Measurements from ENCODE around the gene RNF39. TPM values are rescaled to one million over a fixed set of nuclear protein-coding genes. Genes with fewer than 3 reads are reported as not detected.
"Not testable (repeated sequence)": the region's sequence is repeated elsewhere in the genome, so short reads cannot be mapped to it uniquely, and the experiment has no call there.

Gene RNF39
- total RNA-seq, result 1.8 TPM

- DNase-seq, result peak; percentile 19
Observed at GRCh38 chr6:30075094-30075789, at the start of gene RNF39. RNF39 (minus strand) TSS chr6:30075769; CDS start chr6:30075585, 184 bp downstream.

GRCh38 chr6:30122515-30122914 is 46.9 kb upstream of the RNF39 start:
- no peak for DNase-seq

GRCh38 chr6:30121446-30122366 is 46.1 kb upstream of the RNF39 start:
- no peak for DNase-seq

GRCh38 chr6:30118691-30119090 is 43.1 kb upstream of the RNF39 start:
- not testable (repeated sequence) for DNase-seq

- DNase-seq, result no peak
Observed at GRCh38 chr6:30116724-30117123, 41.2 kb upstream of the RNF39 start.

DNA sequence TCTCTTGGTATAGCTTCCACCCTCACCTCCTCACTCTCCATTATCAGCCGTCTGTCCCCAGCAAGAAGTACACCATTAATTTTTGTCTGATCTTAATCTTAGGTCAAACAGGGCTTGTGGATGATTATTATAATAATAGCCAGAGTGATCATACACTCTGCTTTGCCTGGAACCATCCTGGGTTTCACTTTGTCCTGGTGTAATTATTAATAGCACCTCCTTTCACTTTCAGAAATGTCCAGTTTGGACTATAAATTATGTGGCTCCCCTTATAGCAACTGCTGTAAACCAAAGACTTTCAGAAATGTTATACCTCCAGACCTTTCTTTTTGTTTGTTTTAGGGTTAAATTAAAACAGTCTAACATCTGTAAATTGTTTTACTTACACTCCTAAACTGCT is 38.3 kb upstream of the RNF39 start:
- DNase-seq, result no peak

DNA sequence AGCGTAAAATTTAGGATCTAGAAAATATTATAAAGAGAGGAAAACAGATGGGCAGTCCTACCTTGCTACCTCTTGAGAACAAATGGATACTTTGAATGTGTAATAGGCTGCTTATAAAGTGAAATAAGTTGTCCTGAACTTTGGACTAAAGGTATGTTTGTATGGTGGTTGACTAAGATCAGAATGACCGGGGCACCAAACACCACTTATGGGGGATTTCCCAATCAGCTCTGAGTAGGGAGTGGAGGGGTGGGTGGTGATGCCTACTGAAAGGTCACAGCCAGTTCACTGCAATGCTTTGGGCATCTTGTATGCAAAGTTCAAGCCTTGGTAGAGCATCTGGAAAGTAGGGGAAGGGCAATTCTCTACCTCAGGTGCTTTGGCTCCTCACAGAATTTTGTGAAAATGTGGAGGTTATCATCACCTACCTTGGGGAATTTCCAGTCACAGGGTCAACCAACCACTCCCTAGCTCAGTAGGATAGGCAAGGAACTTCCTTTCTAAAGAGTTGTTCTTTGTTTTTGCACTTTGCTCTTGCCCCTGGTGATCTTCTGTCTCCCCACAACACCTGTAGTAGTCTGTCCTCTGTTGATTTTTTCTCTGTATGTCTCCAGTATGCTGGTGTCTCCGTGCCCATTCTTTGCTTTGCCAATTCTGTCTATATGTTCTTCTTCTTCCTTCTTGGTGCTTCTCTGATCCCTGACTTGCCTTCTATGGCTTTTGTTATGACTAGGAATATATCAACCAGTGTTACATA is 37.6 kb upstream of the RNF39 start, which contains the start of gene TRIM31:
Gene TRIM31 (minus strand): TSS at position 88 of the 757 bp plus-strand sequence. CDS start 285 bp downstream, outside the sequence.
- DNase-seq, result no peak

GRCh38 chr6:30112402-30112994 is 36.9 kb upstream of the RNF39 start:
- no peak for DNase-seq

DNA sequence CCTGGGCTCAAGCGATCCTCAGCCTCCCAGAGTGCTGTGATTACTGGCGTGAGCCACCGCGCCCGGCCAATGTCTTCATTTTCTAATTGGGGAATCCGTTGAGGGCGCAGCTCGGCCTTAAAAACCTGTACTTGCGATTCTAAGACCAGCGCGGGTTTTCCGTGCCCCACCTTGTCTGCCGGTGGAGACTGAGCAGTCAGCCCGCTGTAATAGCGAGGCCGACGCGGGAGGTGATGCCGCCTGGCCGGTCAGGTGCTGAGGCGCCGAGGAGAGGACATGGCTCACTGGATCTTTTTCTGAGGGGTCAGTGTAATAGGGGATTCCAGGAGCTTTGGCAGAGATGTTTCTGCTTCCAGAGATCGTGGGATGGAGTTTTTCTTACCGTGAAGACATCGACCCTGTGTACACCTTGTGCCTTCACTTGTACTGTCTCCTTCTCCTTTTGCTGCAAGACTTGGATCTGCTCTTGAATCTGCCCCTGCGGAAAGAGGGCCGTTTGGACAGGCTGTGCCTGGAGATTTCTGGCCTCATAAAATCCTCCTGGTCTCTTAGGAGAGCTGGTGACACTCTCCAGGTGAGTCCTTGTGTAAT is 35.8 kb upstream of the RNF39 start:
- no peak for DNase-seq

GRCh38 chr6:30104661-30105060 is 29.1 kb upstream of the RNF39 start:
- no peak for DNase-seq

DNA sequence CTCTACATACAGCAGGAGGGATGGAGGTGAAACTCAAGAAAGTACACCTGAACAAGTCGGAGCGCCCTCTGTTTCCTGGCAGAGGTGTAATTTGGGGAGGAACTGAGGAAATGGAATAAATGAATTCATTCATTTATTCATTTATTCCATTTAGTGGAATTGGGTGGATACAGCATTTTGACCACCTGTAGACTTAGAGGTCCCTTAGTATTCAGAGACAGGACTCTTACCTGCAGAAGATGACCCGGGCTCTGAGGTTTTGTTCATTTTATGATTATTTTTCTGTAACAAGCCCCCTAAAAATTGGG is 28.3 kb upstream of the RNF39 start:
- no peak for DNase-seq

DNA sequence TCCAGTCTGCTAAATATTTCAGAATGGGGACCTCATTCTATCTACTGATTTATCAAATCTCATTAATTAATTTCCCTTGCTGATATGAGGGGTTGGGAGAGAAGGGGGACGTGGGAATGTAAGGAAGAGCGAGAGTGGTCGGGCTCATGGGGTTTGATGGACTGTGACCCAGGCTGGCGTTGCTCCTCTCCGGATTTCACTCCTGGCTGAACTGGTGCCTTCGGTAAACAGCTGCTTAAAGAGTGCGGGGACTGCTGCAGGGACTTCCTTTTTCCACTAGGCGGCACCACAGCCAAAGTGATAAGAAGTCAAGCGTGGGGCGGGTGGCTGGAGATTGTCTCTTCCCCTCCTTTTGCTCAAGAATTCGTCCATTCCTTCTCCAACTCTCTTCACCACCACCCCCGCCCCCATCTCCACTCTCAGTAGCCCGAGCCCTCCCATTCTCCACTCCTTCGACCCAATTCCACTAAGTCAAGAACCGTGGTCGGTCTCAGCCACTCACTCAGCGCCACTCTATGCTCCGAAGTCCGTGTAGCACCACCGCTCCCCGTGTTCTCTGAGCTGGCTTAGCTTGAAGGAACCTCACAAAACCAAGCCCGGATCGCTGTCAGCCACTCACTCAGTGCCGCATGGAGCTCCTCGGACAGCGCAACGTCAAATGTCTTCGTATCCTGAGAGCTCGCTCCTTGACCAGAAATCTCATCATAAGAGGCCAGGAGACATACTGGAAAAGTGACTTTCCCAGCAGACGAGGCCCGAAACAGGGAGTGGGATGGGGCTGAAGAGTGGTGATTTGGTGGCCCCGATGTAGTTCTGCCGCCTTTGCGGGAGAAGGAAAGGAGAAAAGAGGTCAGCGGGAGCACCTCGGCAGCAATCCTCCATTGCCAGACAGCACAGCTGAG is 27.7 kb upstream of the RNF39 start:
- DNase-seq, result peak; percentile 91

GRCh38 chr6:30102414-30102969 is 26.9 kb upstream of the RNF39 start:
- no peak for DNase-seq

DNA sequence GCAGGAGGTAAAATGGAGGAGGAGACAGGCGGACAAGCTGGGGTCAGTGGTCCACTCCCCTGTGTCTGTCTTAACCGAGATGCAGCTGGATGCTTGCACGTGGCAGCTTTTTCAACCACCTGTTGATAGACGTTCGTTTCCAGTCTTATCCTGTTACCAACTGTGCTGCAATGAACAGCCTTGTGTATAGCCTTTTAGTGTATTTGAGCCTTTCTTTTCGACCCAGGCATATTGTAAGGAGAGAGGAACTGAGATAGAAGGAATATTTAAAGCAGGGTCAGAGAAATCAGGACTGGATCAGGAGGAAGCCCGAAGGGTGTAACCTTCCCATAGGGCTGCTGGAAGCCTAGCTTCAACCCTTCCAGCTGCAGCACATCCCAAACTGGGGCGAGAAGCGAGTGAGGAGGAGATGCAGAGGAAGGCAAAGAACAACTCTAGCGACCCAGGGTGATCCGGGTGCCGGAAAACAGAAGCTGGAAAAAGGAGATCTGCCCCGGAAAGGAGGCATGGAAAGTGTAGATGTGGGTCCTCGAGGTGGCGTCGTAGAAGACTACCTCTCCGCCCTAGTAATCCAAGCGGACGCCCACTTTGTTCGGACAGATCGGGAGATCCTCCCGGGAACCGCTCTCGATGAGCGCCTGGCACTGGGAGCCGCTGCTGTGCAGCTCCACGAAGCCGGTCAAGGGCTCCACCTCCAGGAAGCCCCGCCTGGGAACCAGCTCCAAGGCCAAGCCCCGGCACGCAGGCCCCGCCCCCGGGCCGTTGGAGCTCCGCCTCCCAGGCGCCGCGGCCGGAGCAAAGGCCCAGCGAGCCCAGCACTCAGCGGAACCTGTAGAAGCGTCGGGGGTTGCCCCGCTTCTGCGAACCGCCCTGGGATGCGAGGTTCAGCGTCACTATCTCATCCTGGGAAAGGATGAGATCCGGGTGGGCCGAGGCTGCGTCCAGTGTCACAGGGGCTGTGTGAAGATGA is 26.2 kb upstream of the RNF39 start:
- DNase-seq, result peak; percentile 78

- DNase-seq, result peak; percentile 11
Observed at GRCh38 chr6:30100585-30101443, 25.2 kb upstream of the RNF39 start.

- DNase-seq, result no peak
Observed at GRCh38 chr6:30100154-30100553, 24.6 kb upstream of the RNF39 start.

DNA sequence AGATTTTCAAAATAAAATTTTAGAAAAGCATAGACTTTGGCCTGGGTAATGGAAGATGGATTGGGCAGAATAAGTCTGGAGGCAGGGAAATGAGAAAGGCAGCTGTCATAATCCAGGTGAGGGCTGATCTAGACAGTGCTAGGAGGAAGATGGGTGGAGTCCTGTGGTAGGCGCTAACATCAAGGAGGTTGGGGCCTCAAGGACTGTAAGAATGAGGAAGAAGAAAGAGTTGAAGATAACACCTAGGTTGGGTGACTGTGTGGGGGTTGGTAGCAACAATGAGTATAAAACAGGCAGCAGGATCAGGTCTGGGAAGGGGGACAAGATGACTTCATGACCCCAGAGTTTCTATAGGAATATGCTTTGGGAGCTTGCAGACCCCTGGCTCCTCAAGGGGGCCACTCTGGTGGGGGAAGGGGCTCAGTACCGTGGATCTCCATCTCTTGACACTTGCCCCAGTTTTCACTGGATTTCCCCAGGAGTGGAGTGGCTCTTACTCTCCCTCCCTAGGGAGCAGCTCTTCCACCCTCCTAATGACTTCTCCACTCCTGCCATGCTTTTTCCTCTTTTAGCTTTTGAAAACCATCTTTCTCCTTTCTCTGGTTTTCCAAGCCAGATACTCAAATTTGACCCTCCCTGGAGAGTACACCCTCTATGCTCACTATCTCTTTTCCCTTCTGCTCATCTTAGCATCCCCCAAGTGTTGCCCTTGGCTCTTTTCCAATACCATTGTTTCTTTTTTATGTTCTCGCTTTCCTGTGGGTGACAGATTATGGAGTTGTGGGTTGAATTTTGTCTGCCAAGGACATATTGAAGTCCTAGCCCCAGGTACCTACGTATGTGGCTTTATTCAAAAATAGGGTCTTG is 22.6 kb upstream of the RNF39 start:
- DNase-seq, result no peak

All from tongue (tissue), 2 donors.